GM19463 (cell line): ENCODE measurements around the gene AUTS2.

Source experiments
- ATAC-seq: cut with Tn5 transposase; IDR thresholded peaks from one replicate; pipeline ENCODE4 v1.9.1; 2021; ENCODE audit warnings: mild to moderate bottlenecking, moderate library complexity; ENCODE audit not compliant: unreplicated experiment

The AUTS2 gene

GRCh38 chr7:70539205-70539604 is 940.9 kb downstream of the AUTS2 start:
- no peak for ATAC-seq

- ATAC-seq, result no peak
Measured at GRCh38 chr7:70539617-70540016, 941.3 kb downstream of the AUTS2 start.

GRCh38 chr7:70540641-70541040 is 942.4 kb downstream of the AUTS2 start:
- ATAC-seq, result no peak

GRCh38 chr7:70542750-70543376 is 944.6 kb downstream of the AUTS2 start:
- ATAC-seq, result no peak

GRCh38 chr7:70544016-70544415 is 945.7 kb downstream of the AUTS2 start:
- no peak for ATAC-seq

GRCh38 chr7:70545214-70545613 is 946.9 kb downstream of the AUTS2 start:
- no peak for ATAC-seq

DNA sequence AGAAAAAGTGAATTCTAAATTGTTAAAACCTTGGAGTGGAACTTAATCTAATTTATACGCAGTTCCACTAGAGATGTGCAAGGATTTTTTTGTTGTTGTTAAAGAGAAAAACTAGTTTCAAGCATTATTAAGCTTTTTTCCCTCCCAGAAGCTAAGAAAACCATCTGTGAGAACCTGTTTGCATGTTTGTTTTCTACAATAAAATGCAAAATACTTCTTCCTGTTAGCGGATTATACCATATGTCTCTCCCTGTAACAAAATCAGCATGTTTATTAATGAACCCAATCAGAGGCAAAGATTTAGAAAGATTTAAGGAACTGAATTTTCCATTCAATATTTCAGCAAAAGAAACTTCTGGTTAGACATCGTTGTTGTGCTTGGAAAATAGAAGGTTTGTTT is 953.9 kb downstream of the AUTS2 start:
- ATAC-seq, result no peak

DNA sequence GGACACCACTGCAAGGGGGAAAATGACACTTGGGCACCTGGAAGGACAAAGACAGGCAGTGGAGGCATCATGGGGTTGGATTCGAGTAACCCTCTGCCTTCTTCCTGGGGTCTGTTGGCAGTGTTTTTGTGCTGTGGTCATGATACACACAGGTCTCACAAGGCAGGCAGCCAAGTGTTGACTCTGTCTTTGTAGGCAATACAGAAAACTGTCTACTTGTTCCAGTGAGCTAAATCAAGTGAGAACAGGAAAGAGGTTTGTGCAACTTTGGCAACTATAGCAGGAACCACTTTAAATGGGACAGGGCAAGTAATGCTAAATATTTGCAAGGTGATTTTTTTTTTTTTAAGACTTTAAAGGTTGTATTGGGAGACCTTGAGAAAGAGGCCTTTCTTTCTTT is 955.1 kb downstream of the AUTS2 start:
- no peak for ATAC-seq

DNA sequence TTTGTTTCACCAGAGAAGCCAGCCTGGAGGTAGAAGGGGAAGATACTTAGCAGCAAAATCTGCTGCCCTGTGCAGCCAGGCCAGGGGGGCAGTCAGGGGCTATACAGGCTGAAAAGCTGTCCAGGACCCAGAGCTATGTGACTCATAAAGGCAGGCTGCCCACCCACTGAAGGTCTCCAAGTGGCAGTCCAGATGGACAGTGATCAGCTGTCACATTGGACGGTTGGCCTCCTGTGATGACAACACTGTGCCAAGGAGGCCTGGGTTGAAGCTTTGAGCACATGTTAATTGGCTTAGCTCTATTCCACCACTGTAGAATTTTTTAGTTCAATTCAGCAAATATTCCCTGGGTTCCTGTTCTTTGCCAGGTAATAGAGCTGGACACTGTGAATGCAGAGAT is 956.4 kb downstream of the AUTS2 start:
- ATAC-seq, result no peak

- ATAC-seq, result no peak
Measured at GRCh38 chr7:70556761-70557160, 958.5 kb downstream of the AUTS2 start.

DNA sequence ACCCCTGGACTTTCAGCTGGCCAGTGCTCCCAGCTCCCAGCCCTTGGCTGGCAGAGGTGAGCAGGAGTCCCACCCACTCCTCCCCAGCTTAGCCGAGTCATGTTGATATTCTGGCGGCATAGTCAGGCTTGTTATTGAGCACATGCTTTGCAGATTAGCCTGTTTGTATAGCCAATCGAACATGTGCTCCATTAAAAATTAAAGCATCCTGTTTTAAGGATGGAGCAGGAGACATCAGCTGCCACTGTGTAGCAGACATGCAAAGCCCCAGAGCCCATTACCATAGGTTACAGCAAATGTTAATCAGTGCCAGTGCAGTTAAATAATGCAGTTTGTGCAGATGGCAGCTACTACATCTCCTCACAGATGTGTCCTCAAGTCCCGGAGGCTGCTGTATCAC is 959.1 kb downstream of the AUTS2 start:
- no peak for ATAC-seq

DNA sequence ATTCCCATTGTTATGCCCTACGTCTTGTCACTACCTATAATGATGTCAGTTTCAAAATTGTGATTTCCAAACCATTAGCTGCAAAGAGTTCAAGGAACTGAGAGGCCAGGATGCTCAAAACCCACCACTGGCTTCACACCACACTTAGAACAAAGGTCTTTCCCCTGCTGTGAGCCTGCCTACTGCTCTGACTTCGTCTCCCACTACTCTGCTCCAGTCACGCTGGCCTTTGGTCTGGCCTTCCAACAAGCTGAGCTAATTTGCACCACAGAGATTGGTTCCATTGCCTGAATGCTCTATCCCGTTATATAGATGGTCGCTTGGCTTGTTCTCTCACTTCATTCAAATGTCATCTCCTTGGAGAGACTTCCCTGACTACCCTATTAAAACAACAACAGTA is 961.5 kb downstream of the AUTS2 start:
- ATAC-seq, result no peak

- ATAC-seq, result no peak
Measured at GRCh38 chr7:70563960-70564359, 965.7 kb downstream of the AUTS2 start.

- no peak for ATAC-seq
Measured at GRCh38 chr7:70565721-70566370, 967.6 kb downstream of the AUTS2 start.

- no peak for ATAC-seq
Measured at GRCh38 chr7:70566671-70567070, 968.4 kb downstream of the AUTS2 start.

DNA sequence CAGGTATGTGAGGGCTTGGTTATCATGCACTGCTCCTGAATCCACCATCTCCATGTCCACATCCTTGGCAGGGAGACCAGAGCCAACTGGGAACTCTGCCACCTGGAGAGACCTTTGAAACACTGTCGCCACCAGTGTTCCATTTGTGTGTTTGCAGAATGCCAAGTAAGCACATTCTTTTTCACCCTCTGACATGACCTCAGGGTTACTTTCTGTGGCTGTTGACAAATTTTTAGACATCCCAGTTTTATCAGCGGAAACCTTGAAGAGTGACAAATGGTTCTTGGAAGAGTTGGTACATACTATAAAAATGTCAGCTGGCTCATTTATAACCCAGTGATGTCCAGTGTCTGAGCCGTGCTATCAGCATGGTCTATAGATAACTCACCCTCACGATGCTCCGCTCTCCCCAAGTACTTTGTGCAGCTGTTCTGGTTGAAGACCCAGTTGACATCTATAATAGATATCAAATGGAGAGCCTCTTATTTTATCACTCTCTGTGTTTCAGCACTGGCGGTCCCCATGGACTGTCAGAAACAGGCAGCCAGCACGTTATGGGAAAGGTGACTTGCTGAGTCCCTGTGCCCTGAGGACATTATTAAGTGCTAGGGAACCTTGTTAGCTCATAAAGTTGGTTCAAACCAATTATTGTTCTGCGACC is 970.5 kb downstream of the AUTS2 start:
- no peak for ATAC-seq

DNA sequence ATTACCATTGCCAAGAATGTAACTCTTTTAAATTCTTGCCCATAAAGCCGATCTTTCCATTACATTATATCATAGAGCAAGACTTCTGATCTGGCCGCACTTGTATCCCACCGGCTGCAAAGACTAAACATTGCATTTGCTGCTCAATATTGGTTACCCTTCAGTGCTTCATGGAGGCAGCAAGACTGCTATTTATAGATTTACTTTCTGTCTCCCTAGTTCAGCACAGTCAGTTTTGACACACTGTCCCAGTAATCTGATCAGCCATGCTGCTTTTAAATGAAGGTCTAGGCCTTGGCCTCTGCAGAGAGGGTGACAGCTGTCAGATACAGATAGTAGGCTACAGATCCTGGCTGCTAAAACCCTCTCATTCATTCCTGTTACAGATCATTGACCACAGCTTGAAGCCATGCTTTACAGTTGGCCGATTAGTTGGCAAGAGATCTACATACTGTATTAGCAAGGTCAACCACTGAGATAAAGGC is 971.1 kb downstream of the AUTS2 start:
- ATAC-seq, result no peak

DNA sequence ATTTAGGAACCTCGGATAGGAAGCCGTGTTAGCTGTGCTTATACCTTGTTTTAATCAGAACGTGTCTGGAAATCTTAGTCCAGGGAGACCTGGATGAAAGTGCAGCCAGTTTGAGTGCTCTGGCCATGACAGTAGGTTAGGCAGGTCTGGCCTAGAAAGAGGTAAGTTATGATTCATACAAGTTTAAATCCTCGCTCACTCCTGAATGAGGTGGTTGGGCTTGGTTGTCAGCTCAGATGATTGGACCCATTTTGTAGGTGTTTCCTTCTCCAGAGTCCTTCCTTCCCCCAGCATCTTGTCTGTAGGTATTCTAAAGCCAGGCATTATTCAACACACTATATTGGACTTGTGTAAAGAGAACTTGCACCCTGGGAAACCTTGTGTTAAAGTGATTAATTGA is 971.8 kb downstream of the AUTS2 start:
- ATAC-seq, result no peak

DNA sequence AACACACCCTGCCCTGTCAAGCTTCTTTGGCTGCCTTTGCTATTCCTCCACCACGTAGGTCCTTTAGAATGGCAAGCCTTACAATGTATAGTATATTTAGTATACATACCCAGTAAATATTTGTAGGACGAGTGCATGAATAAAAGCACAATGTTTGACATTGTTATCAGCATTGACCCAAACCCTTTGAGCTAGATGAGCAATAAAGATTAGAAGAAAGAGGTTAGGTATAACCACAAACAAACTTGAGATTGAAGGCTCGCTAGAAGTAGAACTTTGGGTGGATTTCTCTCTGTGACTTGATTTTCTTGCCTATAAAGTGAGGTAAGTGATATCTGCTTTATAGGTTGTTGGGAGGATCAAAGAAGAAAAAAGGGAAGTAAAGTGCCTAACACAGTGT is 972.7 kb downstream of the AUTS2 start:
- no peak for ATAC-seq

- ATAC-seq, result no peak
Measured at GRCh38 chr7:70571403-70571934, 973.2 kb downstream of the AUTS2 start.

DNA sequence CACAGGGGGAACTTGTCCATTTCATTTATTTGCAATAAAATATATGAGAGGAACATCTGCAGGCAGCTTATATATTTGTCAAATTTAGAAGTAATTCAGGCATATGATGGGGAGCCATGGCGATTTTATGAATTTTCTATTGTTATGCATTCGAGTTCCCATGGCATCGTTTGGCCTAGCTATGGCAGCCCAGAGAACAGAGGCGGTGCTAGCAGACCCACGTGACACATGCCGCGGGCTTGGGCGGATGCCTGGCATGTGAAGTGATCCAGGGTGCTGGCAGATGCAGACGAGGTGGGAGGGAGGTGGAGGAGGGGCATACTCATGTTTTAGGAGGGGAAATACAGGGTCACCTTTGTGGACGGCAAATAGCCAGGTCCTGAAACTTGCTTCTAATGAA is 973.7 kb downstream of the AUTS2 start:
- no peak for ATAC-seq

GRCh38 chr7:70572571-70572970 is 974.3 kb downstream of the AUTS2 start:
- no peak for ATAC-seq
